Measurements from ENCODE around the gene KCNMB2.
"Not testable (repeated sequence)": the region's sequence is repeated elsewhere in the genome, so short reads cannot be mapped to it uniquely, and the experiment has no call there.

Gene KCNMB2

DNA sequence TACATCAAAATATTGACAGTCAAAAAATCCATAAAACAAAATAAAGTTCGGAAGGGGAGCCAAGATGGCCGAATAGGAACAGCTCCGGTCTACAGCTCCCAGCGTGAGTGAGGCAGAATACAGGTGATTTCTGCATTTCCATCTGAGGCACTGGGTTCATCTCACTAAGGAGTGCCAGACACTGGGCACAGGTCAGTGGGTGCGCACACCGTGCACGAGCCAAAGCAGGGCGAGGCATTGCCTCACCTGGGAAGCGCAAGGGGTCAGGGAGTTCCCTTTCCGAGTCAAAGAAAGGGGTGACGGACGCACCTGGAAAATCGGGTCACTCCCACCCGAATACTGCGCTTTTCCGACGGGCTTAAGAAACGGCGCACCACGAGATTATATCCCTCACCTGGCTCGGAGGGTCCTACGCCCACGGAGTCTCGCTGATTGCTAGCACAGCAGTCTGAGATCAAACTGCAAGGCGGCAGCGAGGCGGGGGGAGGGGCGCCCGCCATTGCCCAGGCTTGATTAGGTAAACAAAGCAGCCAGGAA lies 323.7 kb downstream of the KCNMB2 start:
- DNase-seq (ENCODE audit: low read depth in 2 of 2): not testable (repeated sequence)

- no peak for DNase-seq (ENCODE audit: low read depth in 2 of 2)
Measured at GRCh38 chr3:178868681-178869080, 332.4 kb downstream of the KCNMB2 start.

DNA sequence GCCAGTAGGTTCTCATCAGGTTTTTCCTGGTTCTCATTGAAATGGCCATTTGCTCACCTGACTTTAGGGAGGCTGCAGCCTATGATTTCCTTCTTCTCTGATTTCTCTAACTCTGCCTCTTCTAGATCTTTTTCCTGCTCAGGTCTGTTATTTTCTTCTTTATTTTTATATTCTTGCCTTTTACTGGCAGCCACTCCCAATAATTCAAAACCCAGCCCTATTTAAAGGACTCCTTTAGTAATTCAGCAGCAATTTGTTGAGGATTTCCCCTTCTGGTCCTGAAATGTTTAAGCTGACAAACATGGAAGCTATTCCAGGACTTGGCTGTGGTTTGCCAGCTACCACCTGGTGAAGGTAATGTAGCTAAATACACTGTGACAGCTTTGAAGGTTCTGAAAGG lies 333.8 kb downstream of the KCNMB2 start:
- no peak for DNase-seq (ENCODE audit: low read depth in 2 of 2)

DNA sequence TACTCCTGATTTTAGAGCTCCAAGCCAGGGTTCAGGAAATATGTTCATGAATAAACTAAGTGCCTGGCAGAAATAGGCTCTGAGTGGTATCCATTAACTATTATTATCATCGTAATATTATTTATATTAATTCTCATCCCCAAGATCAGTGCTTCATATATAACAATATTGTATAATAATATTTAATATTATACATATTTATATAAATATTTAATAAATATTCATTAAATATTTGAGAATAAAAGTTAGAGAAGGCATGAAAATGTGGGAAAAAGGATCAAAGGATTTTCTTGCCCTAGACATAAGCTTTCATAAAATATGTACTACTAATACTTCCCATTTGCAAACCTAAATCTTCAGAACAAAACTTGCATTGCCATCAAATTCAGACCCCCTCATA lies 338.9 kb downstream of the KCNMB2 start:
- DNase-seq (ENCODE audit: low read depth in 2 of 2): no peak

DNA sequence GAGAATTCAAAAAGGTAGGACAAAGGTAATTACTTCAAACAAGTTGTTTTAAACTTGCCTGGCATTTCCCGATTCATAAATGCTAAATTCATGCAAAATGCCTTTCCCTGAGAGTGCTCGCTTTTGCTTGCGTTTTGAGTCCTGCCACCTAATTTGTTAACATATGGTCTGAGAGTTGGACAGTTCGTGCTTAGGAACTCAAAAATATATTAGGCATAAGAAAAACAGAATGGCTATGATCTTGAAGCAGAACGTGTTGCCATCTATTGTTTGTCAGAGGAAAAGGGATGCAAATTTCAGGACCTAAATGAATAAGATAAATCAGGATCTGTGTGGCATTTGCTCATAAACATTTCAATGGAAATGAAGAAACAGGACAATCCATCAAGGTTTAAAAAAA lies 339.6 kb downstream of the KCNMB2 start:
- DNase-seq (ENCODE audit: low read depth in 2 of 2): no peak

- no peak for DNase-seq (ENCODE audit: low read depth in 2 of 2)
Measured at GRCh38 chr3:178880274-178880673, 344.0 kb downstream of the KCNMB2 start.
